ENCODE measurements around the gene ANKRD37. TPM values are rescaled to one million over a fixed set of nuclear protein-coding genes. Genes with fewer than 3 reads are reported as not detected.

ANKRD37 gene
- total RNA-seq, 2 donors from 2014 or later, result 10.1 to 22.4 TPM

DNA sequence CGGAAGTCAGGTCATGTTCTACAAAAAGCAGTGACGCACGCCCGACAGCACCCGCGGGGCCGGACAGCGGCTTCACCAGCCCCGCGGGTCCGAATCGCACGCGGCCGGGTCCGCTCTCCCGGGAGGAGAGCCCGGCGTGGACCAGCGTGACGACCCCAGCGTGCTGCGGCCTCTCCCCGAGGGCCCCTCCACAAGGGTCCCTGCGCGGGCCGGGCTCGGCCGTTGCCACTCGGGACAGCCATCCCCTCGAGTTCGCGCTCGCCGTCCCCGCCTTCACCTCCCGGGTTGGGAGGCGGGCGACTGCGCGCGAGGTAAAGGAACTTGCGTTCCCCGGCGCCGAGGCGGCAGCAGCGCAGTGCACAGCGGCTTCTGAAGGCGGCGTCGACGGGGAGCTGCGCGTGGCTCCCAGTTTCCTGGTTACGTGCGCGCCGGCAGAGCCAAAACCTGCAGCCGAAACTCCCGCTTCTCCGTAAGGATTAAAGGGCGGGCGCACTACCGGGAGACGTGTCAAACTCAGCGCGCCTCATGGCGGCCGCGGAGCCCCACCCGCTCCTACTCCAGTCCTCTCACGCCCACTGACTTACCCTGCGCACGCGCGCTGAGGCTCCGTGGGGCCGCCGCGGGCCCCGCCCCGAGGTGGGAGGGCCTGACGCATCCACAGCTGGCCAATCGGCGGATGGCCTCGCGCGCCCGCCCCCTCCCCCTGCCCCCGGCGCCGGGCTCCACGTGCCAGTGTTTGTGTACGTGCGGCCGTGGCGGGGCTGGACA is 501 bp upstream of the ANKRD37 start:
- intact Hi-C loops (cut with DNase I), result no loop called here
- DNase-seq (peak; percentile 98 to 99 (median 98)), ATAC-seq (peak; percentile 87)
- Histone ChIP-seq H3K4me3 (peak overlapping the region; percentile 26 to 42), H3K27ac (peak overlapping the region; percentile 98 to 100 (median 100)), H3K27me3 (no peaks in the 10 kb centered on the region), H3K4me1 (peaks cover 41% of the 10 kb centered on the region), H3K36me3 (replicated peaks in 1 of 2; ENCODE audit: insufficient read depth in 1 of 2, low read depth in 2 of 2) (peaks cover 0 to 3% of the 10 kb centered on the region in 2 donors), H3K9me3 (no peaks in the 10 kb centered on the region)
- TF ChIP-seq POLR2A (IDR thresholded peaks at IDR 0.05), result peak; percentile 84 to 88 (median 85)
- TF ChIP-seq, protein P1, sequence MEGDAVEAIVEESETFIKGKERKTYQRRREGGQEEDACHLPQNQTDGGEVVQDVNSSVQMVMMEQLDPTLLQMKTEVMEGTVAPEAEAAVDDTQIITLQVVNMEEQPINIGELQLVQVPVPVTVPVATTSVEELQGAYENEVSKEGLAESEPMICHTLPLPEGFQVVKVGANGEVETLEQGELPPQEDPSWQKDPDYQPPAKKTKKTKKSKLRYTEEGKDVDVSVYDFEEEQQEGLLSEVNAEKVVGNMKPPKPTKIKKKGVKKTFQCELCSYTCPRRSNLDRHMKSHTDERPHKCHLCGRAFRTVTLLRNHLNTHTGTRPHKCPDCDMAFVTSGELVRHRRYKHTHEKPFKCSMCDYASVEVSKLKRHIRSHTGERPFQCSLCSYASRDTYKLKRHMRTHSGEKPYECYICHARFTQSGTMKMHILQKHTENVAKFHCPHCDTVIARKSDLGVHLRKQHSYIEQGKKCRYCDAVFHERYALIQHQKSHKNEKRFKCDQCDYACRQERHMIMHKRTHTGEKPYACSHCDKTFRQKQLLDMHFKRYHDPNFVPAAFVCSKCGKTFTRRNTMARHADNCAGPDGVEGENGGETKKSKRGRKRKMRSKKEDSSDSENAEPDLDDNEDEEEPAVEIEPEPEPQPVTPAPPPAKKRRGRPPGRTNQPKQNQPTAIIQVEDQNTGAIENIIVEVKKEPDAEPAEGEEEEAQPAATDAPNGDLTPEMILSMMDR (IDR thresholded peaks at IDR 0.05), result peak in 2 of 7 experiments; percentile 20
- 0% methylated on average over 4 to 98 of the region's 98 CpGs for WGBS, 2 donors

DNA sequence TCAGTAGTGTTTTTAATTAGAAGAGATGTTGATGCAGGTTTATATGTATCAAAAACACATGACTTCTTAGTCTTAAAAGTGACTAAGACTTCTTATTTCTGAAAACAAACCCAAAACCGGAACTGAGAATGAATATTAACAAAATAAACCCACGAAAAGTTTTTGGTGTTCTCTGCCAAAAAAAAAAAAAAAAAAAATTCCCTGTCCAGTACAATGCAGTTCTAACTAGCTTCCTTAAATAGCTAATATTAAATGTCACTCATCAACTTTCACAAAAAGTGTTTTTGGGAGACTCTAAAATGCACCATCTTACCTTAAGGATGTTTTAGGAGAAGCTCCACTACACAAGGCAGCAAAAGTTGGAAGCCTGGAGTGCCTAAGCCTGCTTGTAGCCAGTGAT is 2.0 kb downstream of the ANKRD37 start:
- DNase-seq, result no peak
- no peak for TF ChIP-seq POLR2A (IDR thresholded peaks at IDR 0.05)
- TF ChIP-seq, protein P1 (IDR thresholded peaks at IDR 0.05), result no peak
- no peaks in the 10 kb centered on the region for H3K27me3 ChIP-seq
- H3K36me3 ChIP-seq (replicated peaks in 1 of 2; ENCODE audit: insufficient read depth in 1 of 2, low read depth in 2 of 2), result peaks cover 0 to 3% of the 10 kb centered on the region in 2 donors
- H3K9me3 ChIP-seq, result no peaks in the 10 kb centered on the region
- intact Hi-C loops (cut with DNase I), result no loop called here
- no peak overlapping the region for H3K4me3 ChIP-seq
- H3K4me1 ChIP-seq, result peaks cover 40% of the 10 kb centered on the region
- WGBS, 2 donors, result 18 to 21% methylated on average over 2 of the region's 2 CpGs
- ATAC-seq, result no peak
- peak overlapping the region in 3 of 4 donors; percentile 99 to 100 (median 100) for H3K27ac ChIP-seq

DNA sequence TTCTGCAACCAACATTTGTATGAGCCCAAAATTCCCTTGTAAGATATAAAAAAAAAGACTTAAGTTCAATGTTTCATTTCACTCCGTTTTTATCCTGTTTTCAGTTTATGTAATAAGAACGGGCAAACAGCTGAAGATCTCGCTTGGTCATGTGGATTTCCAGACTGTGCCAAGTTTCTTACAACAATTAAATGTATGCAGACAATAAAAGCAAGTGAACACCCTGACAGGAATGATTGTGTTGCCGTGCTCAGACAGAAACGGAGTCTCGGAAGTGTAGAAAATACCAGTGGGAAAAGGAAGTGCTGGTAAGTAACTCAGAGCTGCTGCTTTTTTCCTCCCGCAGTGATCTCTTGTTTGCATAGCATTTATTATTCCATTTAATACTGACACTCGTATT is 2.8 kb downstream of the ANKRD37 start:
- peak in 1 of 4 donors; percentile 23 for DNase-seq
- WGBS, 2 donors, result 34 to 36% methylated on average over 8 of the region's 8 CpGs
- Histone ChIP-seq H3K4me3 (no peak overlapping the region), H3K27me3 (no peaks in the 10 kb centered on the region), H3K27ac (peak overlapping the region; percentile 34 to 100 (median 100)), H3K9me3 (no peaks in the 10 kb centered on the region), H3K36me3 (replicated peaks in 1 of 2; ENCODE audit: insufficient read depth in 1 of 2, low read depth in 2 of 2) (peaks cover 0 to 3% of the 10 kb centered on the region in 2 donors), H3K4me1 (peaks cover 33% of the 10 kb centered on the region)
- TF ChIP-seq, protein P1 (IDR thresholded peaks at IDR 0.05), result no peak
- no peak for TF ChIP-seq POLR2A (IDR thresholded peaks at IDR 0.05)
- no peak for ATAC-seq
- intact Hi-C loops (cut with DNase I), result no loop called here

DNA sequence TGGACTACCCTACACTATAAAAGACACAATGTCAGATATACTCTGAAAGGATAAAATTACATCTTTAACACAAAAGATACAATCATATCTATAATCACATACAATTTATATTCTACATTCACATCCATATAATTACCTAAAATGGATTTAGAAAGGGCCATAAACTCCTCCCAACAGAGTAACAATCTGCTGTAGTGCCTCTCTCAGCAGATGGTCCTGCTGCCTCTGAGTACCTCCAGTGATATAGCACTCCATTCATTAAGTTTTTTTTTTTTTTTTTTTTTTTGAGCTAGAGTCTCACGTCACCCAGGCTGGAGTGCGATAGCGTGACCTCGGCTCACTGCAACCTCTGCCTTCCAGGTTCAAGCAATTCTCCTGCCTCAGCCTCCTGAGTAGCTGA is 7.4 kb downstream of the ANKRD37 start:
- intact Hi-C loops (cut with DNase I), result no loop called here
- WGBS, 2 donors, result 94 to 95% methylated on average over 4 of the region's 4 CpGs
- Histone ChIP-seq H3K4me1 (peaks cover 34% of the 10 kb centered on the region), H3K36me3 (replicated peaks in 1 of 2; ENCODE audit: insufficient read depth in 1 of 2, low read depth in 2 of 2) (peaks cover 0 to 7% of the 10 kb centered on the region in 2 donors), H3K9me3 (no peaks in the 10 kb centered on the region), H3K27ac (no peak overlapping the region), H3K27me3 (no peaks in the 10 kb centered on the region), H3K4me3 (no peak overlapping the region)
- TF ChIP-seq POLR2A (IDR thresholded peaks at IDR 0.05), result no peak
- TF ChIP-seq, protein P1 (IDR thresholded peaks at IDR 0.05), result no peak
- ATAC-seq (no peak), DNase-seq (no peak)

All from body of pancreas (tissue), 4 donors.